WTC11 (cell line): ENCODE results near the gene DGKH. TPM values are rescaled to one million over a fixed set of nuclear protein-coding genes. Genes with fewer than 3 reads are reported as not detected.

ENCODE experiments used
- ATAC-seq: fragments of 200-7000 bp; cut with Tn5 transposase; 2 replicates; pipeline ENCODE4 v1.10.0; 2021; ENCODE audit warnings: mild to moderate bottlenecking, moderate library complexity
- CTCF ChIA-PET: fragments of 300-600 bp; sonication (Branson Sonifier 250); formaldehyde crosslinking; loops from one replicate; lab custom pipeline; 2021; ENCODE audit warnings: antibody characterized with exemption; lab: Charles Lee
- POLR2A ChIA-PET: fragments of 350-600 bp; sonication (Branson Sonifier 250); formaldehyde crosslinking; loops from one replicate; lab custom pipeline; 2021; ENCODE audit warnings: antibody characterized with exemption; lab: Charles Lee
- DNase-seq: peaks from one replicate; pipeline ENCODE4 v3.0.0; 2021; ENCODE audit warnings: low spot score
- H3K27ac Mint-ChIP-seq: 2 replicates; pipeline ENCODE4 v1.8.0; 2021; ENCODE audit warnings: mixed read lengths
- H3K27me3 Mint-ChIP-seq: 2 replicates; pipeline ENCODE4 v1.8.0; 2021; ENCODE audit warnings: low read depth, mild to moderate bottlenecking, moderate library complexity, mixed read lengths
- H3K36me3 Mint-ChIP-seq: 2 replicates; pipeline ENCODE4 v1.8.0; 2021; ENCODE audit warnings: mixed read lengths
- H3K4me1 Mint-ChIP-seq: 2 replicates; pipeline ENCODE4 v1.8.0; 2022; ENCODE audit warnings: mixed read lengths
- H3K4me3 Mint-ChIP-seq: 2 replicates; pipeline ENCODE4 v1.8.0; 2021; ENCODE audit warnings: mild to moderate bottlenecking, moderate library complexity, mixed read lengths
- H3K9me3 Mint-ChIP-seq: 2 replicates; pipeline ENCODE4 v1.8.0; 2021; ENCODE audit warnings: mixed read lengths
- ATF1 ChIP-seq: sonication (generic); formaldehyde crosslinking; IDR thresholded peaks from 2 replicates; pipeline ENCODE4 v1.8.1; 2023; ENCODE audit warnings: mild to moderate bottlenecking, moderate library complexity, missing genetic modification reagents
- CDX4 ChIP-seq: fragments of 250-450 bp; sonication (Bioruptor Pico); IDR thresholded peaks from 2 replicates; pipeline ENCODE4 v1.9.0; 2021; ENCODE audit warnings: moderate library complexity, mild to moderate bottlenecking, inconsistent platforms, borderline replicate concordance
- E2F5 ChIP-seq: sonication (generic); formaldehyde crosslinking; IDR thresholded peaks from 2 replicates; pipeline ENCODE4 v1.8.1; 2022; ENCODE audit warnings: mild to moderate bottlenecking, moderate library complexity, missing genetic modification reagents
- FOXK1 ChIP-seq: sonication (generic); formaldehyde crosslinking; IDR thresholded peaks from 2 replicates; pipeline ENCODE4 v1.8.0; 2022; ENCODE audit warnings: mild to moderate bottlenecking, moderate library complexity, missing genetic modification reagents
- GTF2I ChIP-seq: fragments of 250-450 bp; sonication (Bioruptor Pico); conservative IDR thresholded peaks from 2 replicates; pipeline ENCODE4 v1.4.0; 2021; ENCODE audit warnings: mild to moderate bottlenecking
- HMGXB4 ChIP-seq: sonication (generic); formaldehyde crosslinking; IDR thresholded peaks from 2 replicates; pipeline ENCODE4 v1.8.1; 2023; ENCODE audit warnings: mild to moderate bottlenecking, moderate library complexity, missing genetic modification reagents
- IRF1 ChIP-seq: sonication (generic); formaldehyde crosslinking; IDR thresholded peaks from 2 replicates; pipeline ENCODE4 v1.8.0; 2023; ENCODE audit warnings: missing genetic modification reagents
- IRF2 ChIP-seq: sonication (generic); formaldehyde crosslinking; IDR thresholded peaks from 2 replicates; pipeline ENCODE4 v1.8.0; 2022; ENCODE audit warnings: low read depth, missing genetic modification reagents, borderline replicate concordance
- JUN ChIP-seq: sonication (generic); formaldehyde crosslinking; IDR thresholded peaks from 2 replicates; pipeline ENCODE4 v1.8.0; 2023; ENCODE audit warnings: mild to moderate bottlenecking, missing genetic modification reagents
- KAT7 ChIP-seq: sonication (generic); formaldehyde crosslinking; IDR thresholded peaks from 2 replicates; pipeline ENCODE4 v1.8.1; 2023; ENCODE audit warnings: missing genetic modification reagents, mild to moderate bottlenecking, borderline replicate concordance
- NFATC4 ChIP-seq: fragments of 250-450 bp; sonication (Bioruptor Pico); IDR thresholded peaks from 2 replicates; pipeline ENCODE4 v1.9.0; 2021; ENCODE audit warnings: mild to moderate bottlenecking
- NFYB ChIP-seq: sonication (generic); formaldehyde crosslinking; conservative IDR thresholded peaks from 2 replicates; pipeline ENCODE4 v1.8.0; 2022; ENCODE audit warnings: low read depth, missing genetic modification reagents
- NR1H2 ChIP-seq: sonication (generic); formaldehyde crosslinking; IDR thresholded peaks from 2 replicates; pipeline ENCODE4 v1.9.0; 2021; ENCODE audit warnings: mild to moderate bottlenecking, moderate library complexity, missing genetic modification reagents
- PREB ChIP-seq: sonication (generic); formaldehyde crosslinking; IDR thresholded peaks from 2 replicates; pipeline ENCODE4 v1.8.1; 2022; ENCODE audit warnings: mild to moderate bottlenecking, missing genetic modification reagents, moderate library complexity, borderline replicate concordance
- SMAD4 ChIP-seq: sonication (generic); formaldehyde crosslinking; IDR thresholded peaks from 2 replicates; pipeline ENCODE4 v1.8.0; 2022; ENCODE audit warnings: mild to moderate bottlenecking, missing genetic modification reagents
- SOX15 ChIP-seq: fragments of 250-450 bp; sonication (Bioruptor Pico); IDR thresholded peaks from 2 replicates; pipeline ENCODE4 v1.9.0; 2021; ENCODE audit warnings: mild to moderate bottlenecking
- SP1 ChIP-seq: sonication (generic); formaldehyde crosslinking; conservative IDR thresholded peaks from 2 replicates; pipeline ENCODE4 v1.8.1; 2022; ENCODE audit warnings: missing genetic modification reagents
- USF2 ChIP-seq: sonication (generic); formaldehyde crosslinking; IDR thresholded peaks from 2 replicates; pipeline ENCODE4 v1.8.1; 2023; ENCODE audit warnings: mild to moderate bottlenecking, missing genetic modification reagents, moderate library complexity
- ZMAT4 ChIP-seq: fragments of 250-450 bp; sonication (Bioruptor Pico); IDR thresholded peaks from 2 replicates; pipeline ENCODE4 v1.9.0; 2021; ENCODE audit warnings: mild to moderate bottlenecking
- ZNF121 ChIP-seq: sonication (generic); formaldehyde crosslinking; IDR thresholded peaks from 2 replicates; pipeline ENCODE4 v1.8.0; 2023; ENCODE audit warnings: missing genetic modification reagents
- ZNF219 ChIP-seq: sonication (generic); formaldehyde crosslinking; IDR thresholded peaks from 2 replicates; pipeline ENCODE4 v1.8.0; 2023; ENCODE audit warnings: missing genetic modification reagents, mild to moderate bottlenecking, borderline replicate concordance
- ZNF396 ChIP-seq: fragments of 250-450 bp; sonication (Bioruptor Pico); IDR thresholded peaks from 2 replicates; pipeline ENCODE4 v1.8.0; 2021; ENCODE audit warnings: mild to moderate bottlenecking, moderate library complexity, borderline replicate concordance
- ZNF416 ChIP-seq: fragments of 250-450 bp; sonication (Bioruptor Pico); IDR thresholded peaks from 2 replicates; pipeline ENCODE4 v1.9.0; 2021; ENCODE audit warnings: mild to moderate bottlenecking, inconsistent platforms
- ZNF423 ChIP-seq: fragments of 250-450 bp; sonication (Bioruptor Pico); IDR thresholded peaks from 2 replicates; pipeline ENCODE4 v2.1.2; 2022; ENCODE audit warnings: mild to moderate bottlenecking, moderate library complexity
- ZNF425 ChIP-seq: fragments of 250-450 bp; sonication (Bioruptor Pico); conservative IDR thresholded peaks from 2 replicates; pipeline ENCODE4 v1.9.0; 2021; ENCODE audit warnings: mild to moderate bottlenecking
- total RNA-seq: library from RNA; stranded (reverse); gene quantifications from 3 replicates; pipeline ENCODE4 v1.2.3, GENCODE V29; 2021

The DGKH gene
- total RNA-seq, 1 experiment from 2014 or later: 7.6 TPM

- H3K27ac Mint-ChIP-seq: no peak overlapping the region
- DNase-seq: no peak
- CTCF ChIA-PET: no interaction called here
- TF ChIP-seq ZNF425 (no peak), HMGXB4 (CRISPR knock-in tag) (no peak), NFYB (CRISPR knock-in tag) (no peak), ZMAT4 (CRISPR knock-in tag) (no peak), NR1H2 (CRISPR knock-in tag) (no peak), GTF2I (CRISPR knock-in tag) (no peak), PREB (no peak), USF2 (CRISPR knock-in tag) (no peak), ZNF219 (CRISPR knock-in tag) (no peak)
- TF ChIP-seq, all 79 proteins: peak for 0
- H3K36me3 Mint-ChIP-seq: no peaks in the 10 kb centered on the region
- H3K4me1 Mint-ChIP-seq: peaks cover 45% of the 10 kb centered on the region
- ATAC-seq: no peak
- no peak overlapping the region for H3K4me3 Mint-ChIP-seq
- POLR2A ChIA-PET: interaction anchor here (1.3 kb wide), 1 partner anchor 8 kb away, joined by 3 read pairs; the partner anchor contains the start of gene AKAP11
- H3K27me3 Mint-ChIP-seq: no peaks in the 10 kb centered on the region
- no peaks in the 10 kb centered on the region for H3K9me3 Mint-ChIP-seq
Observed at GRCh38 chr13:42279986-42280385, 231.5 kb downstream of the DGKH start.

- peaks cover 2% of the 10 kb centered on the region; the same call in 1 of the 2 replicates for H3K36me3 Mint-ChIP-seq
- no peaks in the 10 kb centered on the region for H3K9me3 Mint-ChIP-seq
- H3K27ac Mint-ChIP-seq: no peak overlapping the region
- H3K27me3 Mint-ChIP-seq: no peaks in the 10 kb centered on the region
- POLR2A ChIA-PET: interaction anchor here (1.3 kb wide), 1 partner anchor 8 kb away, joined by 3 read pairs; the partner anchor contains the start of gene AKAP11
- ATAC-seq (no peak), DNase-seq (no peak)
- CTCF ChIA-PET: no interaction called here
- H3K4me1 Mint-ChIP-seq: peaks cover 39% of the 10 kb centered on the region
- H3K4me3 Mint-ChIP-seq: no peak overlapping the region
- TF ChIP-seq IRF1 (CRISPR knock-in tag): no peak
- no peak for TF ChIP-seq JUN (CRISPR knock-in tag)
- no peak for TF ChIP-seq SOX15 (CRISPR knock-in tag)
- TF ChIP-seq ATF1: no peak
- no peak for TF ChIP-seq KAT7 (CRISPR knock-in tag)
- no peak for TF ChIP-seq E2F5 (CRISPR knock-in tag)
- no peak for TF ChIP-seq ZNF423 (CRISPR knock-in tag)
- TF ChIP-seq ZNF416: no peak
- no peak for TF ChIP-seq ZNF121 (CRISPR knock-in tag)
- TF ChIP-seq NFATC4: no peak
- TF ChIP-seq SP1 (CRISPR knock-in tag): no peak
- no peak for TF ChIP-seq CDX4
- TF ChIP-seq IRF2: no peak
- no peak for TF ChIP-seq FOXK1
- no peak for TF ChIP-seq ZNF396
- no peak for TF ChIP-seq PREB
- no peak for TF ChIP-seq SMAD4
Observed at GRCh38 chr13:42280537-42280936, 232.1 kb downstream of the DGKH start.
